ENCODE results near the gene BBS2.
"Not testable (repeated sequence)": the region's sequence is repeated elsewhere in the genome, so short reads cannot be mapped to it uniquely, and the experiment has no call there.

Gene BBS2

GRCh38 chr16:56525236-56525635 is 5.4 kb upstream of the BBS2 start:
- DNase-seq (ENCODE audit: low read depth) = no peak

- DNase-seq (ENCODE audit: low read depth) = no peak
Measured at GRCh38 chr16:56520251-56520577, 390 bp upstream of the BBS2 start.

DNA sequence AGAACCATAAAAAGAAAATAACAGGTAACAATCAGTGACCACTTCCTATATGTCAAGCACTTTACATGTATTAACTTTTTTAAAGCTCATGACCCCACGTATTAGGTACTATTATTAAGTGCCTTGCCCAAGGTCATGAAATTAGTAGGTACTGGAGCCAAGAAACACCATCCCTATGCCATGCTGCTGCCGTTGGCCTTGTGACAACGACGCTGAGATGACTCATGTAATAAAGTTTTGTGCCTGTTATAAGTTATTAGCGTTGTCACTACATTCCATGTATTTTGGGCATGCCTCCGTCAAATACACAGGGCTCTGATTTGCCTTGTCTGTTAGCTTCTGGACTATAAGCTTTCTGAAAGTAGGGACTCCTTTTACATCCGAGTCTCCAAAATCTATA is 1.4 kb downstream of the BBS2 start:
- no peak for DNase-seq (ENCODE audit: low read depth)

DNA sequence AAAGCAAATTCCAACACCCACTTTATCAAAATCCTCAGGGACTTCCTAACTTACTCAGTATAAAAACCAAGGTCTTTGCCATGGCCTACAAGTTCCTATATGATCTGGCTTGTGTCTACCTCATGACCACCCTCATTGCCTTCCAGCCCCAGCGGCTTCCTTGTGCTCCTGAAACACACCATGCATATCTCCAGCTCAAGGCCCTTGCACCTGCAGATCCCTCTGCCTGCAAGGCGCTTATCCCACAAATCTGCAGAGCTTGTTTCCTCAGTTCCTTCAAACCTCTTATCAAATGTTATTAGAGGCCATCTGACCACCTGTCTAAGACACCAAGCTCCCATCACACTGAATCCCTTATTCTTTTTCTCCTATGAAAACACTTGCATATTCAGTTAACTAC is 2.6 kb downstream of the BBS2 start:
- DNase-seq (ENCODE audit: low read depth) = no peak

- no peak for DNase-seq (ENCODE audit: low read depth)
Measured at GRCh38 chr16:56515665-56516064, 4.2 kb downstream of the BBS2 start.

DNA sequence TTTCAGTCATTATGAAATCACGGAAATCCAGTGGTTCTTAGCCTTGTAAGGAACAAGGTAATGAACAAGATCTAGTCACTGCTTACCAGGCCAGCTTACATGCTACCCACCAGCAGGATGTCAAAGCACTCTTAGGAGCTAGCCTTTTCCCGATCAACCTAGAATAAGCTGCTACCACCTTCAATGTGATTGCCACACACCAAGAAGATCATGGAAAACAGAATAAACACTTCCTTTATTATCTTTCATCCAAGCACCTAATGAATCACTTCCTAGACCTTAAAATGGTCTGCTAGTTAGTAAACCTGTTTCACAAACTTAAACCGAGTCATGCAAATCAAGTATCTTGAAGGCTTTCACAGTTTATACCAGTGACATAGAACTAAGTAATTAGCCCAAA is 5.0 kb downstream of the BBS2 start:
- DNase-seq (ENCODE audit: low read depth) = no peak

DNA sequence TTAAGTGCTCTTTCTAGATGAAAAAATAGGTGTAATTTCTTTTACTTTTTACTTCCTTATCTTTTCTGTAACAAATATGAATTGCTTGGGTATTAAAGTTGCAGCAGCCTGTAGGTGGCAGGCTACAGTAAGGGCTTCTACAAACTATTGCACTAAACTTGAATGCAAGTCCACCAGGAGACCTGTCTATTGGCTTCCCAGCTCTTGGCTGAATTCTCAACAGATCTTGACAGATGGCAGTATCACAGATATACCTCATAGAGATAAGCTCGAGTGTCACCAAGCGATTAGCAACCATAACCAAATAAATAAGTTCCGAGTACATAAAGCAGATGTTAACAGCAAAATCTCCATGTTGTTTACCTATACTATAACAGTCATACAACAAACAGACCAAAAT is 5.9 kb downstream of the BBS2 start:
- DNase-seq (ENCODE audit: low read depth) = no peak

DNA sequence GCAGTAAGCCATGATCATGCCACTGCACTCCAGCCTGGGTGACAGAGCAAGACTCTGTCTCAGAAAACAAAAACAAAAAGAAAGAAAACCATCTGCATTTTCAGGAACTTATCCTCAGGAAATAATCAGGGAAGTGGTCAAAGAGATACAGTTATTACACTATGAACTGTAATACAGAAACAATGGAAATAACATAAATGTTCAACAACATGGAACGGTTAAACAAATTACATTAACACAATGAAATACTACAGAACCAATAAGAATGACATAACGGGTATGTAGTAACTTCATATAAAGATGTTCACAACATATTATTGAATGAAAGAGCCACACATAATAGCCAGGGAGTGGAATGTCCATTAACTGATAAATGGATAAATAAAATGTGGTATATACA is 6.7 kb downstream of the BBS2 start:
- DNase-seq (ENCODE audit: low read depth) = no peak

DNA sequence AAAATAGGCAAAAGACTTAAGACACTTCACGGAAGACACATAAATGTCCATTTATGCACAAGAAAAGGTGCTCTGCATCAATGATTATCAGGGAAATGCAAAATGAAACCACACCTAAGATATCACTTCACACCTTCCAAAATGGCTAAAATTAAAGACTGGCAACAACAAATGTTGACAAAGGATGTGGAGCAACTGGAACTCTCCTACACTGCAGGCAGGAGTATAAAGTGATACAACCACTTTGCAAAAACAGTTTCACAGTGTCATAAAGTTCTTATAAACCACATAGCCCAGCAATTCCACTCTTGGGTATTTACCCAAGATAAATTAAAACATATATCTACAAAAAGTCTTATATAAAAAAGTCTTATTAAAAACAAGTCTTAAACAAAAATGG is 7.8 kb downstream of the BBS2 start:
- no peak for DNase-seq (ENCODE audit: low read depth)

DNA sequence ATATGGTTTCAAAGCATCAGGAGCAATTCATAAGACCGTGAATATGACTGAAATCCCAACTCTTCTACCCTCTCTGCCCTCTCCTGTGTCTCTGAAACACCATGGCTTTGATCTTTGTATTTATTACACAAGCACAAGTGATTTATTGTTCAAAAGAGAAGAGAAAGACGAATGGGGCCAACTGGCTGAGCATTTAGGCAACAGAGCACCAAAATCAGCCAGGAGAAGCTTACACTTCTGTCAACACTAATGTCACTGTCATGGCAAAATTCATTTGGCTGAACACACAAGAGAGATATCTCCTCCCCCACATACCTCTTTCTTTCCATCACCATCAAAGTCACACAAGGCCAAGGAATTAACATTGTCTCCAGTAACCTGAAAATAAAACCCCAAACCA is 9.3 kb downstream of the BBS2 start:
- DNase-seq (ENCODE audit: low read depth) = no peak

GRCh38 chr16:56506941-56507340 is 12.9 kb downstream of the BBS2 start:
- DNase-seq (ENCODE audit: low read depth) = no peak

GRCh38 chr16:56505181-56505580 is 14.6 kb downstream of the BBS2 start:
- DNase-seq (ENCODE audit: low read depth) = no peak

DNA sequence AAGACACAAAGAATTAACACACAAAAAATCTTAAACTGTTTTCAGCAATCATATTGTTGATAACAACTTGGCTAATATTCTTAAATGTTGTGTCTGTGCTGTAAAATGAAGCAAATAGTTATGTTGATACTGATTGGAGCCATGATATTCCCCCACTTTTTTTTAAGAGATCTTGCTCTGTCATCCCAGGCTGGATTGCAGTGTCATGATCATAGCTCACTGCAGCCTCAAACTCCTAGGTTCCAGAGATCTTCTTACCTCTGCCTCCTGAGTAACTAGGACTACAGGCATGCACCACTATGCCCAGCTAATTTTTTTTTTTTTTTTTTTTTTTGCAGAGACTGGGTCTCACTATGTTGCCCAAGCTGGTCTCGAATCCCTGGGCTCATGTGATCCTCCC is 26.0 kb downstream of the BBS2 start:
- no peak for DNase-seq (ENCODE audit: low read depth)

- no peak for DNase-seq (ENCODE audit: low read depth)
Measured at GRCh38 chr16:56493126-56493525, 26.7 kb downstream of the BBS2 start.

DNA sequence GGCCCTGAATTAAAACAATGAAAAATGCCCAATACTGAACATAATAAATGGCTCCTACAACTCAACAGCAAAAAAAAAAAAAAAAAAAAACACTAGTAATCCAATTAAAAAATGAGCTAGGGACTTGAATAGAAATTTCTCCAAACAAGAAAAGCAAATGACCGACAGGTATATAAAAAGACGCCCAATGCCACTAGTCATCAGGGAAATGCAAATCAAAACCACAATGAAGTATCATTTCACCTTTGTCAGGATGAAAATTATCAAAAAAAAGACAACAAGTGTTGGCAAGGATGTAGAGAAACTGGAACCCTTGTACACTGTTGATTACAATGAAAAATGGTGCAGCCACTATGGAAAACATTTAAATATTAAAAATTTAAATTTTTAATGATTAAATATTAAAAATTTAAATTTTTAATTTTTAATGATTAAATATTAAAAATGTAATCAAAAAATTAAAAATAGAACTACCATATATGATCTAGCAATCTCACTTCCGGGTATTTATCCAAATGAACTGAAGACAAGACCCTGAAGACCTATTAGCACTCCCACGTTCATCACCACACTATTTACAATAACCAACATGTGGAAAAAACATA is 28.1 kb downstream of the BBS2 start:
- DNase-seq (ENCODE audit: low read depth) = no peak

- not testable (repeated sequence) for DNase-seq (ENCODE audit: low read depth)
Measured at GRCh38 chr16:56488868-56489267, 31.0 kb downstream of the BBS2 start.

DNA sequence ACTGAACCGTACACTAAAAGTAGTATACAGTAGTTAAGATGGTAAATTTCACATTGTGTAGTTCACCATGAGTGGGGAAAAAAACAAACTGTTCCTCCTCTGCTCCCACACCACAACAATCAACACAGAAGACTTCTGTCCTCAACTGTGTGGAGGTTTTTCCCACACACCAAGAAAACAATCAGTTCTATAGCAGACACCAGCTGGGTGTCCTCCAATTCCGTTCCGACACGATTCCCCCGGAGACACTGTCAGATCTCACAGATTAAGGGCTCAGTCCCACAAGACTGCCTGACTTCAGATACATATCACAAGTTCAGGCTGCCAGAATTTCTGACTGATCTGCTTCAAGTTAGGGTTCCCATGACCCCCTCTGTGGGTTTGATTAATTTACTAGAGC is 31.8 kb downstream of the BBS2 start:
- no peak for DNase-seq (ENCODE audit: low read depth)

GRCh38 chr16:56483394-56483793 is 36.4 kb downstream of the BBS2 start:
- no peak for DNase-seq (ENCODE audit: low read depth)

GRCh38 chr16:56482683-56483236 is 37.1 kb downstream of the BBS2 start:
- no peak for DNase-seq (ENCODE audit: low read depth)

- DNase-seq (ENCODE audit: low read depth) = no peak
Measured at GRCh38 chr16:56481468-56482122, 38.2 kb downstream of the BBS2 start.

GRCh38 chr16:56480776-56481467 is 38.9 kb downstream of the BBS2 start:
- no peak for DNase-seq (ENCODE audit: low read depth)

GRCh38 chr16:56479469-56479868 is 40.4 kb downstream of the BBS2 start:
- DNase-seq (ENCODE audit: low read depth) = no peak

GRCh38 chr16:56478281-56479049 is 41.4 kb downstream of the BBS2 start:
- no peak for DNase-seq (ENCODE audit: low read depth)
